D721Med (cell line): Measurements from ENCODE around the gene PCSK2.
"Not testable (repeated sequence)": the region's sequence is repeated elsewhere in the genome, so short reads cannot be mapped to it uniquely, and the experiment has no call there.

Experiments
- DNase-seq: peaks from one replicate; pipeline ENCODE4 v3.0.0; 2011; ENCODE audit warnings: low spot score; ENCODE audit not compliant: insufficient read length
- FAIRE-seq: peaks from 2 replicates; lab custom pipeline; 2011; peaks lifted over from hg19 to GRCh38; lab: Jason Lieb, UNC
- TF ChIP-seq, protein P1 (sequence below): IDR thresholded peaks from 2 replicates; pipeline ENCODE4 v1.5.1; 2012; ENCODE audit warnings: mild to moderate bottlenecking, control low read depth; ENCODE audit not compliant: insufficient read depth; ENCODE audit errors: missing control alignments

Gene PCSK2

DNA sequence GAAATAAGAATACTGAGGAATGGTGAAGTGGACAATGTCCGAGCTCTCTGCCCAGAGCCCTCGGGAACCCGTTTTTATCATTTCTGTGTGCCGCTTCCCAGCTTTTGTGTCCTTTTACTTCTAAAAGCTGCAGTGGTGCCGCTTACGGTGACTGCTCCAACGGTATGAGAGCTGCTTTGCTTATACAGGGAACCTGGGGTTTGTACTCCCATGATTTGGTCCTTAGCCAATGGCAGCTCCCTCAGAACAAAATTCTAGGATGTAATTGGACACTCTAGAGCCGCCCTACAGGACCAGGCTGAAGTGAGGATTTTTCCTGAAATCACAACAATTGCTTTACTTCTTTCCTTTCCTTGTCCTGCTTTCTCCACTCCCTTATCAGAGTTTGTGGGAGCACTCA, 24.2 kb upstream of the PCSK2 start:
- FAIRE-seq (no peak), DNase-seq (no peak)
- TF ChIP-seq, protein P1, sequence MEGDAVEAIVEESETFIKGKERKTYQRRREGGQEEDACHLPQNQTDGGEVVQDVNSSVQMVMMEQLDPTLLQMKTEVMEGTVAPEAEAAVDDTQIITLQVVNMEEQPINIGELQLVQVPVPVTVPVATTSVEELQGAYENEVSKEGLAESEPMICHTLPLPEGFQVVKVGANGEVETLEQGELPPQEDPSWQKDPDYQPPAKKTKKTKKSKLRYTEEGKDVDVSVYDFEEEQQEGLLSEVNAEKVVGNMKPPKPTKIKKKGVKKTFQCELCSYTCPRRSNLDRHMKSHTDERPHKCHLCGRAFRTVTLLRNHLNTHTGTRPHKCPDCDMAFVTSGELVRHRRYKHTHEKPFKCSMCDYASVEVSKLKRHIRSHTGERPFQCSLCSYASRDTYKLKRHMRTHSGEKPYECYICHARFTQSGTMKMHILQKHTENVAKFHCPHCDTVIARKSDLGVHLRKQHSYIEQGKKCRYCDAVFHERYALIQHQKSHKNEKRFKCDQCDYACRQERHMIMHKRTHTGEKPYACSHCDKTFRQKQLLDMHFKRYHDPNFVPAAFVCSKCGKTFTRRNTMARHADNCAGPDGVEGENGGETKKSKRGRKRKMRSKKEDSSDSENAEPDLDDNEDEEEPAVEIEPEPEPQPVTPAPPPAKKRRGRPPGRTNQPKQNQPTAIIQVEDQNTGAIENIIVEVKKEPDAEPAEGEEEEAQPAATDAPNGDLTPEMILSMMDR: no peak

DNA sequence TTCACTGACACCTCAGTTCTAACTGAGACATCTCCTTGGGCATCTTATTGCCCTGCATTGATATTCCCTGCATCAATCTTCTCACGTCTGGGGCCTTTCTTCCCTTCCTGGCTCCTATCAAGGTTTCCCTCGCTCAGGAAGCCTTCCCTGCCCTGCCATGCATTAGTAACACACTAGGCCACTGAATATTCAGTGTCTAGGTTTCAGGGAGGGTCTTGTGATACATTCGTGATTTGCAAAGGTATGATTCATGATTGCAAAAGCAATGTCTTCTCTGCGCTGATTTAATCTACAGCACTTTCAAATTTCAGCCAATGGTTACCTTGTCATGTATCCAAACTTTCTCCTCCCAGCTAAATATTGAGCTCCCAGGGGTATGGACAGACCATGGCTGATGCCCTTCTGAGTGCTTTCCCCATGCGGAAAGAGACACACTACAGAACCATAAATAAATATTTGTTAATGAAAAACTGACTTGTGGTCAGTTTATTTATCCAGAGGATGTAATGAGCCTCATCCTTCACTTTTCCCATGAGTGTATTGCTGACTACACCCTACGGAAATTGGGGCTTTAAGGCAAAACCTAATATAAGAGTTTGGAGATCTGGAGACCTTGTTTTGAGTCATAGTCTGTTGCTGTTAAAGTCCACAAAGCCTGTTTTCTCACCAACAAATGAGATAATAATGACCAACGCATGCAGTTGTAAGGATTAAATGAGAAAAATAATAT, 21.6 kb upstream of the PCSK2 start:
- no peak for FAIRE-seq
- no peak for DNase-seq
- TF ChIP-seq, protein P1: no peak

DNA sequence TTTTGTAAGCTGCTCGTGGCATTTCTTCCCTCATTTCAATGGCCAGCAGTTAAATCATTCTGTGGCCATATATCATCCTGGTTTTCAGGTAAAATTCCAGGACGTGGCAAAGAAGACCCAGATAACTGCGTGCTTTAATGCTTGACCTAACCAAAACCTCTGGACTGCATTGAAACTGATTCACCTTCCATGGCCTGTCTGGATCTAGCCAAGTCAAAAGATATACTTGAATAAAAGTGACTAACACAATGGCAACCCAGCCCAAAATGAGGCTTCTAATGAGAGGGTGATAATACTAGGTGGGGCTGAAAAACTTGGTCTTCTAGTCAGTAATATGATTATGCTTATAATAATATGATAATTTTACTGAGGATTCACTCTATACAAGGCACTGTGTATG, 16.5 kb upstream of the PCSK2 start:
- TF ChIP-seq, protein P1: no peak
- FAIRE-seq (no peak), DNase-seq (no peak)

DNA sequence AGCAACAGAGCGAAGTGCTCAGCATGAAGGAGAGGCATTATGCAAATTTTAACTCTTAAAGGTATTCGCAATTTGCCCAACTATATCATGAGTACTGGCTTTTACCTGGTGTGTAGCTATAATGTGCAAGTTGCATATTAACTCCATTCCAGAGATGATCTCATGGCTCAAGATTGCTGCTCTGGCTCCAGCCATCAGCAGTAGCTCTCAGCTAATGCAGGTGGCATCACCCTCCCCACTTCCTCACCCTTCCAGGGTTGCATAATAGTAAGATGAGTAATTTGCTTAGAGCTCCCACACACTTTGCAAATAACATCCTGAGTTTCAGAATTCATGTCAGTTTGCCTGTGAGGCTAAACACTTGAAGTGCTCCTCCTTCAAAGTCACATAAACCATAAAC, 15.9 kb upstream of the PCSK2 start:
- DNase-seq: no peak

DNA sequence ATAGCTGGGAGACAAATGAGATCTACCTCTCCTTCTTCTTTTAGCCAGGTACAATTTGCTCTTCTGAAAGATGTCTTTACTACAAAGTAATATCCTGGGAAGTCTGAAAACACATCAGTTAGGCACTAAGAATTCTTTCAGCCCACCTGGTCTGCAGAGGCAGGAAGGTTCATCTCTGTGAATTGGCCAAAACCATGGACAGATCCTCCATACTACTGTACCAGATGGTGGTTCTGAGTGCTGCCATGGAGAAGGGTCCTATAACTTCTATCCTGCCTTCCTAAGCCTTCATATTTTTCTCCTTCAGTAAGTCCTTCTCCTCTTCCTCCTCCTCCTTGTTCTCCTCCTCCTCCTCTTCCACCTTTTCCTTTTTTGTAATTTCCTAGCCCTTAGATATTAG, 11.7 kb upstream of the PCSK2 start:
- no peak for DNase-seq
- TF ChIP-seq, protein P1: no peak
- FAIRE-seq: no peak

More for the DNA sequence above, 15.9 kb upstream of the PCSK2 start:
- FAIRE-seq: no peak
- TF ChIP-seq, protein P1: no peak

DNA sequence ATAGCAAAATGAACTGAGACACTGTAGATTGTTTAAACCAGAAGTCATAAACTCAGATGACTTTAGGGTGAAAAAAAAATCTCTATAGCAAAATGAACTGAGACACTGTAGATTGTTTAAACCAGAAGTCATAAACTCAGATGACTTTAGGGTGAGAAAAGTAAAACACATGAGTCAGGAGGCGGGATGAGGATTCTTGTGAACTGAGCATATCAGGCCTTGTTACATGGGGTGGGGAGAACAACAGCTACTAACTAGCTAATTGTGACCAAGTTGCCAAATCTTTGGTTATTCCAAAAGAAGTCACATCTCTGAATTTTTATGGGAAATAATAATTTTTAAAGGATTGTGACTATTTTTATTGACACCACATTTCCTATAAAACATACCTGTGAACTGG, 7.0 kb upstream of the PCSK2 start:
- not testable (repeated sequence) for DNase-seq, FAIRE-seq

DNA sequence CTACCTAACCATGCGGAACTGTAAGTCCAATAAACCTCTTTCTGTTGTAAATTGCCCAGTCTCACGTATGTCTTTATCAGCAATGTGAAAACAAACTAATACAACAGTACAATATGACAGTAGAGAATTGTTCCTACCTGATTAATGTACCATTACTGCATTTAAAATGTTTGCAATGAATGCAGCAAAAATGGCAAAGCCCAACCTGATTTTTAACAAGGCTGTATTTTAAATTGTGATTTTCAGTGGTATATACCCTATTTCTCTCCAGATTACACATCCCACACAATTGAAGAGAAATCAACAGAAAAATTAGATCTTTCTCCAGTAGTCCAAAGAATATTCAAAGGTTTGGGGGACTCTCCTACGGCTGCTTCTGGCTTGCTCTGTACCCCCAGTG, 3.3 kb upstream of the PCSK2 start:
- DNase-seq (no peak), FAIRE-seq (no peak)
- TF ChIP-seq, protein P1: no peak

DNA sequence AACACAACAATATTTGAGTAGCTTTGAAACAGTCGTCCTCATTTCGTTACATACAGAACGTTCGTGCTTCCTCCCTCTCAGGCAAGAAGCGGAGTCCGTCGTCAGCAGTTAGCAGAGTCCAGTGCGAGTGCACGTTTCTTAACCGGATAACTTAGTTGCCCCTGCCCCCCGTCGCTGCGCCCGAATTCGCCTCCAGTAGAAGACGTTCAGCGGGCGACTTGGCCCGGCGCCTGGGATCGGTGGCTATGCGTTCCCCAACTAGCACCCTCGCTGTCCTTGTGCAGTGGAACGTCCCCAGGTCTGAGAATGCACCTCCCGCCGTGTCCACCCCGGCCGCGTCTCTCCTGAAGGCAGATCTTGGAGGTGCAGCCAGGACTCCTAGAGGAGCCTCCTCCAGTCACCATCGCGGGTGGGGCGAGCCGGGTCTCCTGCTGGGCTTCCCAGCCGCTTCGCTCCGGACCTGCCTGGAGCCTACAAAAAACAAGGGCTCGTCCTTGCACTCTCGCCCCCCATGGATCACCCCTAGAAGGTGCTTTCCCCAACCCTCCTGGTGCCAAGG, 910 bp upstream of the PCSK2 start:
- FAIRE-seq (no peak), DNase-seq (no peak)
- TF ChIP-seq, protein P1: no peak
